SH-SY5Y (cell line): ENCODE data around the gene LIN7C.

Experiments
- GATA2 ChIP-seq: IDR thresholded peaks from 2 replicates; pipeline ENCODE4 v1.6.1; 2011; ENCODE audit warnings: mild to moderate bottlenecking, low read depth, low read length
- GATA3 ChIP-seq: IDR thresholded peaks from 2 replicates; pipeline ENCODE4 v1.6.1; 2011; ENCODE audit warnings: low read depth, mild to moderate bottlenecking, low read length, moderate library complexity

DNA sequence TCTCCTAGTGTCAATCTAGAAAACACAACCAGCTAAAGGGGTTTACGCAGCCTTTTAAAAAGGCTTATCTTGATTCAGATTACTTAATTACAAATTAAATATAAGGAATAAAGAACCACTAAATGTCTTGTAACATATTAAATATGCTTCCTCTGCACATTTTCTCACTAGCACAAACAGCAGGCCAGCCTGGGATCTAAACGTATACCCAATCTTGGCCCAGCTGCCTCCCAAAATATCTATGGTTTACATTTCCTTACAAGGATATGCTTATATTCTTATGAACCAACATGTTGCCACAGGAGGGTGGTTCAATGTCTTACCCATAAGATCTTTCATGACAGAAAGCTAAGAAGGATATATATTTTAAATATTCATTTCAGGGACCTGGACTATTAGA is 41.7 kb downstream of the LIN7C start:
- TF ChIP-seq GATA3, result no peak
- no peak for TF ChIP-seq GATA2
